CD14-positive monocyte (primary cell): Measurements from ENCODE around the gene SH3GLB2. TPM values are rescaled to one million over a fixed set of nuclear protein-coding genes. Genes with fewer than 3 reads are reported as not detected.

Experiments
- DNase-seq, 3 donors: peaks; one replicate each; pipeline ENCODE4 v3.0.0-alpha.2; 2011 to 2022
- H2AFZ ChIP-seq: 2 replicates; pipeline ENCODE4 v1.6.0; 2012; ENCODE audit warnings: mild to moderate bottlenecking, low read depth, low read length, inconsistent platforms; ENCODE audit not compliant: insufficient read depth, poor library complexity, severe bottlenecking
- H3K27ac ChIP-seq, 2 donors: 1 replicate in 1 of 2; 2 replicates in 1 of 2; pipeline ENCODE4 v1.5.1; 2012 to 2013; ENCODE audit warnings: low read length in 2 of 2, control low read depth in 1 of 2, inconsistent platforms in 1 of 2, low read depth in 1 of 2, mild to moderate bottlenecking in 1 of 2
- H3K27me3 ChIP-seq, 2 donors: one replicate each; pipeline versions ENCODE4 v1.6.0 to v1.6.1; 2011 to 2013; ENCODE audit warnings: low read length in 2 of 2; ENCODE audit not compliant: control insufficient read depth in 2 of 2, insufficient read depth in 2 of 2
- H3K36me3 ChIP-seq, 2 donors: replicated peaks in 1 of 2; 1 replicate in 1 of 2; 2 replicates in 1 of 2; pipeline versions ENCODE4 v1.5.1 to v1.6.1; 2012 to 2013; ENCODE audit warnings: low read length in 2 of 2, control low read depth in 1 of 2, inconsistent platforms in 1 of 2, mild to moderate bottlenecking in 1 of 2; ENCODE audit not compliant: insufficient read depth in 2 of 2, control insufficient read depth in 1 of 2
- H3K4me1 ChIP-seq, 2 donors: 1 replicate in 1 of 2; 2 replicates in 1 of 2; pipeline versions ENCODE4 v1.5.1 to v1.6.1; 2012 to 2013; ENCODE audit warnings: low read length in 2 of 2, control low read depth in 1 of 2, inconsistent platforms in 1 of 2, mild to moderate bottlenecking in 1 of 2, moderate library complexity in 1 of 2; ENCODE audit not compliant: insufficient read depth in 2 of 2, control insufficient read depth in 1 of 2
- H3K4me2 ChIP-seq: replicated peaks from 2 replicates; pipeline ENCODE3; 2012; ENCODE audit warnings: low read length, moderate library complexity, mild to moderate bottlenecking; ENCODE audit not compliant: poor library complexity, severe bottlenecking; ENCODE audit errors: extremely low read depth
- H3K4me3 ChIP-seq, 3 experiments: fragments of 200-600 bp in 1 of 3; sonication (generic) in 1 of 3; replicated peaks in 1 of 3; 1 replicate in 2 of 3; 2 replicates in 1 of 3; pipeline ENCODE4 v1.5.1; 2011 to 2013; ENCODE audit warnings: low read length in 3 of 3, mild to moderate bottlenecking in 3 of 3, control low read depth in 2 of 3, low read depth in 2 of 3, inconsistent platforms in 1 of 3, moderate library complexity in 1 of 3
- H3K79me2 ChIP-seq: 2 replicates; pipeline ENCODE4 v1.6.0; 2012; ENCODE audit warnings: mild to moderate bottlenecking, control low read depth, inconsistent platforms, low read length, moderate library complexity; ENCODE audit not compliant: insufficient read depth
- H3K9ac ChIP-seq: 2 replicates; pipeline ENCODE4 v1.6.0; 2017; ENCODE audit warnings: low read length, mild to moderate bottlenecking; ENCODE audit not compliant: insufficient read depth, poor library complexity, severe bottlenecking
- H3K9me3 ChIP-seq, 2 donors: replicated peaks in 1 of 2; 1 replicate in 1 of 2; 2 replicates in 1 of 2; pipeline versions ENCODE4 v1.5.1 to v1.6.1; 2012 to 2013; ENCODE audit warnings: low read length in 2 of 2, control low read depth in 1 of 2; ENCODE audit not compliant: control insufficient read depth in 1 of 2, insufficient read depth in 1 of 2
- H4K20me1 ChIP-seq: 2 replicates; pipeline ENCODE4 v1.6.0; 2012; ENCODE audit warnings: mild to moderate bottlenecking, low read length, control low read depth, moderate library complexity; ENCODE audit not compliant: insufficient read depth
- H3K27ac Mint-ChIP-seq, 7 donors: one replicate each; pipeline ENCODE4 v1.8.0; 2020; ENCODE audit warnings: mild to moderate bottlenecking in 7 of 7, mixed read lengths in 7 of 7, moderate library complexity in 6 of 7, inconsistent platforms in 2 of 7
- H3K27me3 Mint-ChIP-seq, 3 donors: one replicate each; pipeline ENCODE4 v1.8.0; 2021 to 2022; ENCODE audit warnings: low read depth in 3 of 3, mild to moderate bottlenecking in 3 of 3, mixed read lengths in 3 of 3, moderate library complexity in 3 of 3, inconsistent platforms in 1 of 3
- H3K36me3 Mint-ChIP-seq, 2 donors: one replicate each; pipeline ENCODE4 v1.8.0; 2020; ENCODE audit warnings: mixed read lengths in 2 of 2, inconsistent platforms in 1 of 2, mild to moderate bottlenecking in 1 of 2
- H3K4me1 Mint-ChIP-seq: one replicate; pipeline ENCODE4 v1.8.0; 2020; ENCODE audit warnings: mild to moderate bottlenecking, mixed read lengths
- H3K4me3 Mint-ChIP-seq, 2 donors: one replicate each; pipeline ENCODE4 v1.8.0; 2020; ENCODE audit warnings: mild to moderate bottlenecking in 2 of 2, mixed read lengths in 2 of 2, moderate library complexity in 1 of 2
- H3K9me3 Mint-ChIP-seq, 7 donors: one replicate each; pipeline ENCODE4 v1.8.0; 2020 to 2022; ENCODE audit warnings: mixed read lengths in 7 of 7, mild to moderate bottlenecking in 6 of 7, moderate library complexity in 6 of 7, inconsistent platforms in 2 of 7
- WGBS: methylation state at CpG from one replicate; pipeline ENCODE4 v1.1.5; 2013; ENCODE audit warnings: missing lambda C conversion rate; ENCODE audit not compliant: insufficient coverage; 5-methylcytosine and 5-hydroxymethylcytosine counted together
- intact Hi-C, 2 donors: fragments of 100-400 bp; cut with micrococcal nuclease; formaldehyde crosslinking; loops; one replicate each; pipeline versions ENCODE4 v1.15.0 to v1.15.1; 2023
- polyA plus RNA-seq, 3 donors: library from polyadenylated mRNA; depleted of rRNA in 1 of 3; unstranded in 2 of 3; stranded (reverse) in 1 of 3; fragments of 300-500 nt in 2 of 3; fragments of >200 nt in 1 of 3; fragmentation: Illumina TruSeq in 2 of 3; gene quantifications; 1 replicate in 2 of 3; 2 replicates in 1 of 3; pipeline ENCODE4 v1.2.3, GENCODE V29; 2012 to 2021
- TF ChIP-seq, protein P1 (sequence below): fragments of 200-600 bp; IDR thresholded peaks from one replicate; pipeline ENCODE4 v1.8.0; 2022; ENCODE audit warnings: antibody characterized with exemption, mild to moderate bottlenecking

SH3GLB2 gene
- polyA plus RNA-seq, 3 donors = 8.0 to 77.0 (median 25.9) TPM

DNA sequence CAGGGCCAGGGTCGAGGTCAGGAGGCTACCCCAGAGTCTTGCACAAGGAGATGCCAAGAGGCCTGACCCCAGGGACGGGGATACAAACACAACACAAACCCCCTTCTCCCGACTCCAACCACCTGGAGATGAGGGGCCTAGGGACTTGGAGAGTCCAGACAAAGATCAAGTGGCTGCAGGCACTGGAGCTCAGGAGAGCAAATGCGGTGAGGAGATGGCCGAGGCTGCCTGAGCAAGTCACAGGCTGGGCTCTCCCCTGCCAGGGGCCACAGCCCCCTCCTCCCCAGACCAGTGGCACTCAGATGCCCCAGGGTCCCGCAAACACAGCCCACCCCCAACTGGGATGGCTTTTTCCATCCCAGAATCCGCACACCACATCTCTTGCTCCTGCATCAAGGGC lies 15.8 kb downstream of the SH3GLB2 start:
- H3K36me3 ChIP-seq = peaks cover 34 to 62% of the 10 kb centered on the region in 2 donors
- H3K79me2 ChIP-seq = no peaks in the 10 kb centered on the region
- H4K20me1 ChIP-seq = no peaks in the 10 kb centered on the region
- Mint-ChIP-seq H3K36me3 (peaks cover 41 to 80% of the 10 kb centered on the region in 2 donors), H3K9me3 (no peaks in the 10 kb centered on the region), H3K4me1 (peaks cover 9% of the 10 kb centered on the region), H3K27me3 (peaks cover 0 to 3% (median 0%) of the 10 kb centered on the region in 3 donors), H3K4me3 (no peak overlapping the region), H3K27ac (no peak overlapping the region)
- H3K27me3 ChIP-seq = no peaks in the 10 kb centered on the region
- 90% methylated on average over 2 of the region's 7 CpGs for WGBS
- no peak overlapping the region for H3K4me2 ChIP-seq
- no peak overlapping the region for H3K27ac ChIP-seq
- peaks cover 7 to 8% of the 10 kb centered on the region in 2 donors for H3K4me1 ChIP-seq
- H3K9ac ChIP-seq = no peak overlapping the region
- TF ChIP-seq, protein P1, sequence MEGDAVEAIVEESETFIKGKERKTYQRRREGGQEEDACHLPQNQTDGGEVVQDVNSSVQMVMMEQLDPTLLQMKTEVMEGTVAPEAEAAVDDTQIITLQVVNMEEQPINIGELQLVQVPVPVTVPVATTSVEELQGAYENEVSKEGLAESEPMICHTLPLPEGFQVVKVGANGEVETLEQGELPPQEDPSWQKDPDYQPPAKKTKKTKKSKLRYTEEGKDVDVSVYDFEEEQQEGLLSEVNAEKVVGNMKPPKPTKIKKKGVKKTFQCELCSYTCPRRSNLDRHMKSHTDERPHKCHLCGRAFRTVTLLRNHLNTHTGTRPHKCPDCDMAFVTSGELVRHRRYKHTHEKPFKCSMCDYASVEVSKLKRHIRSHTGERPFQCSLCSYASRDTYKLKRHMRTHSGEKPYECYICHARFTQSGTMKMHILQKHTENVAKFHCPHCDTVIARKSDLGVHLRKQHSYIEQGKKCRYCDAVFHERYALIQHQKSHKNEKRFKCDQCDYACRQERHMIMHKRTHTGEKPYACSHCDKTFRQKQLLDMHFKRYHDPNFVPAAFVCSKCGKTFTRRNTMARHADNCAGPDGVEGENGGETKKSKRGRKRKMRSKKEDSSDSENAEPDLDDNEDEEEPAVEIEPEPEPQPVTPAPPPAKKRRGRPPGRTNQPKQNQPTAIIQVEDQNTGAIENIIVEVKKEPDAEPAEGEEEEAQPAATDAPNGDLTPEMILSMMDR = no peak
- intact Hi-C loops = no loop called here
- H3K4me3 ChIP-seq = no peak overlapping the region
- H2AFZ ChIP-seq = no peak overlapping the region
- DNase-seq = no peak
- no peaks in the 10 kb centered on the region for H3K9me3 ChIP-seq

DNA sequence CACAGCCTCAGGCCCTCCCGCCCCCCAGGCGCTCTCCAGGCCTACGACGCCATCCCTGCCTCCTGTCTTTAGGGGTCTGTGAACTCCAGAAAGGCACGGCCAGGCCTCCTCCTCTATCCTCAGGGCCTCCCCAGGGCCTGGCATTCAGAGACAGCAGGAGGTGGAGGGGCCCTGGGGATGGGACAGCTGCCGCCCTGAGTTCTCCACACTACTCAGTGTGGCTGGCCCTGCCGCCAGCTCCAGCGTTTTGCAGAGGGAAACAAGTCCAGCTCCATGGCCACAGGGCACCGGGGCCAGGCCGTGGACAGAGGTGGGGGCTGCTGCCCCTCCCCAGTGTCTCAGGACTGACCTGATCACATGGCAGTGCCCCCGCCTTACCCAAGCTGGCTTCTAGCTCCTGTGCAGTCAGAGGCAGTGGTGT lies 16.4 kb downstream of the SH3GLB2 start:
- Histone ChIP-seq H4K20me1 (no peaks in the 10 kb centered on the region), H3K27me3 (no peaks in the 10 kb centered on the region), H3K4me1 (peaks cover 7 to 8% of the 10 kb centered on the region in 2 donors), H3K27ac (no peak overlapping the region), H3K9me3 (no peaks in the 10 kb centered on the region), H3K36me3 (peaks cover 38 to 64% of the 10 kb centered on the region in 2 donors), H3K9ac (no peak overlapping the region), H3K4me2 (no peak overlapping the region), H2AFZ (no peak overlapping the region), H3K79me2 (no peaks in the 10 kb centered on the region), H3K4me3 (no peak overlapping the region)
- WGBS = 93% methylated on average over 10 of the region's 11 CpGs
- H3K27me3 Mint-ChIP-seq = peaks cover 0 to 3% (median 0%) of the 10 kb centered on the region in 3 donors
- intact Hi-C loops = no loop called here
- no peaks in the 10 kb centered on the region for H3K9me3 Mint-ChIP-seq
- peaks cover 39 to 79% of the 10 kb centered on the region in 2 donors for H3K36me3 Mint-ChIP-seq
- no peak overlapping the region for H3K27ac Mint-ChIP-seq
- H3K4me1 Mint-ChIP-seq = peaks cover 9% of the 10 kb centered on the region
- DNase-seq = no peak
- TF ChIP-seq, protein P1 = no peak
- H3K4me3 Mint-ChIP-seq = no peak overlapping the region
